GM12801 (cell line): Measurements from ENCODE around the gene SEPTIN10.

ENCODE experiments used
- TF ChIP-seq, protein P1 (sequence below): IDR thresholded peaks from one replicate; pipeline ENCODE4 v1.5.1; 2011; ENCODE audit warnings: control low read depth; ENCODE audit not compliant: insufficient read length; ENCODE audit errors: extremely low read depth

SEPTIN10 gene

GRCh38 chr2:109542384-109542783 is 71.4 kb downstream of the SEPTIN10 start:
- TF ChIP-seq, protein P1, sequence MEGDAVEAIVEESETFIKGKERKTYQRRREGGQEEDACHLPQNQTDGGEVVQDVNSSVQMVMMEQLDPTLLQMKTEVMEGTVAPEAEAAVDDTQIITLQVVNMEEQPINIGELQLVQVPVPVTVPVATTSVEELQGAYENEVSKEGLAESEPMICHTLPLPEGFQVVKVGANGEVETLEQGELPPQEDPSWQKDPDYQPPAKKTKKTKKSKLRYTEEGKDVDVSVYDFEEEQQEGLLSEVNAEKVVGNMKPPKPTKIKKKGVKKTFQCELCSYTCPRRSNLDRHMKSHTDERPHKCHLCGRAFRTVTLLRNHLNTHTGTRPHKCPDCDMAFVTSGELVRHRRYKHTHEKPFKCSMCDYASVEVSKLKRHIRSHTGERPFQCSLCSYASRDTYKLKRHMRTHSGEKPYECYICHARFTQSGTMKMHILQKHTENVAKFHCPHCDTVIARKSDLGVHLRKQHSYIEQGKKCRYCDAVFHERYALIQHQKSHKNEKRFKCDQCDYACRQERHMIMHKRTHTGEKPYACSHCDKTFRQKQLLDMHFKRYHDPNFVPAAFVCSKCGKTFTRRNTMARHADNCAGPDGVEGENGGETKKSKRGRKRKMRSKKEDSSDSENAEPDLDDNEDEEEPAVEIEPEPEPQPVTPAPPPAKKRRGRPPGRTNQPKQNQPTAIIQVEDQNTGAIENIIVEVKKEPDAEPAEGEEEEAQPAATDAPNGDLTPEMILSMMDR, result no peak

DNA sequence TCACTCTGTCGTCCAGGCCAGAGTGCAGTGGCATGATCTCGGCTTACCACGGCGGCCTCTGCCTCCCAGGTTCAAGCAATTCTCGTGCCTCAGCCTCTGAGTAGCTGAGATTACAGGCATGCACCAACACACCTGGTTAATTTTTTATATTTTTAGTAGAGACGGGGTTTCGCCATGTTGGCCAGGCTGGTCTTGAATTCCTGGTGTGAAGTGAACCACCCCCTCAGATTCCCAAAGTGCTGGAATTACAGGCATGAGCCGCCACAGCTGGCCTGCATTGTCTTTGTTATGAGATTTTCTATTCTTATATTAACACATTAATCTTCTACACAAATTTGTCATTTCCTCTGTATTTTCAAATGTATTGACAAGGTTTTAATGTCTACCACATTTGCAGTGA is 75.2 kb downstream of the SEPTIN10 start:
- TF ChIP-seq, protein P1, result no peak

DNA sequence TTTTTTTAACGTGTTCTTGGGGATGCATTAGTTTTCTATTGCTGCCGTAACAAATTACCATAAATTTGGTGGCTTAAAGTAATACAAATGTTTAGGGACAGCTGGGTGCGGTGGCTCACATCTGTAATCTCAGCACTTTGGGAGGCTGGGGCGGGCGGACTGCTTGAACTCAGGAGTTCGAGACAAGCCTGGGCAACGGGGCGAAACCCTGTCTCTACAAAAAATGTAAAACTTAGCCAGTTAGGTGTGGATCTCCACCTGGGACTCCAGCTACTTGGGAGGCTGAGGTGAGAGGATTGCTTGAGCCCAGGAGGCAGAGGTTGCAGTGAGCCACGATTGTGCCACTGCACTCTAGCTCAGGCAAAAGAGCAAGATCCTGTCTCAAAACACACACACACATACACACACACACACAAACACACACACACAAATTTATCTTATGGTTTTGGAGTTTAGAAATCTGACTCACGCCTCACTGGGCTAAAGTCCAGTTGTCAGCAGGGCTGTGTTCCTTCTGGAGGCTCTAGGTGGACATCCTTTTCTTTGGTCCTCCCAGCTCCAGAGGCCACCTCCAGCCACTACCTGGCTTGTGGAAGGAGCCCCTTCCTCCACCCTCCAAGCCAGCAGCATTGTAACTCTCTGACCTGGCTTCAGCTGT is 76.1 kb downstream of the SEPTIN10 start:
- TF ChIP-seq, protein P1, result no peak

DNA sequence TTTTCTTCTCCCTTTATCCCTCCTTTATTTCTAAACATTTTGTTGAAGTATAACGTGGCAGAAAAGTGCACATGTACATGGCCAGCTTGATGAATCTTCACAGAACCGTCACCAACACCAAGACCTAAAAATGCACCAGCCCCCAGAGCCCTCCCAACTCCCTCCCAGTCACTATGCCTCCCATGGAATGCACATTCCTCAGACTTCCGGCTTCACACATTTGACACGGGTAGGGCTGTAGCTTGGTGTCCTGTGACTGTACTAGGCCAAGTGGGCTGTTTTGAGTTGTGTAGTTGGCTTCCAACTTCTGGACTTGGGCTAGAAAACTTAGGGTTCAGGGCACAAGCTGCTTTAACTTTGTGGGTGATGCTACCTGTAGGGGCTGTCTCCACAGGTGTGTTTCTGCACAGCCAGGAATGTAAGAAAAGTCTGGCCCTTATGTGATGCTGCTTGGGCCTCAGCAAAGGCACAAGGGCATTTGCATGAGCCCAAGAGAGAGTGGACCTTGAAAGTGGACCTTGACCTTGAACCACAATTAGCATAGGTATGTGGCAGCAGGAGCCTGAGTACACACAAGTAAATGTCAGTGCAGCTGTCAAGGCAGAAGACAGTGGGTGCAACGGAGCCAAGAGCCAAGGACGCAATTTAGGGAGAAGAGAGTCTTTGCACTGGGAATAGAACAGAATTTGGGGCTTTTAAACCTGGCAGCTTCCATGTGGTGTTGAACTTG is 78.4 kb downstream of the SEPTIN10 start:
- TF ChIP-seq, protein P1, result no peak

GRCh38 chr2:109533823-109534222 is 79.9 kb downstream of the SEPTIN10 start:
- TF ChIP-seq, protein P1, result no peak

DNA sequence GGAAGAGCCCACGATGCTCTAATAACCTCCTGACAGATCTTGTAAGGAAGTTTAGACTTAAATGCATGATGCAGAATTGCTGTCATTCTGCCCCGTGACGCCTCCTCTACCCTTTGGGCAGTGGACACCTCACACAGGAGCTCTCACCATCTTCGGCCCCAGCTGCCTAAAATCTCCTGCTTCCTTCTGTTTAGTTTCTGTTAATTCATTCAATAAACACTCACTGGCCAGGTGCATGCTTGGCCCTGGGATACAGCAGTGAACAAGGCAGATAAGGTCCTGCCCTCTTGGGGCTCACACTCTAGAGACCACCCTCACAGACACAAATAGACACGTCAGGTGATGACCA is 81.1 kb downstream of the SEPTIN10 start:
- TF ChIP-seq, protein P1, result no peak

- TF ChIP-seq, protein P1, result no peak
These were observed 81.7 kb downstream of the SEPTIN10 start for GRCh38 chr2:109531896-109532727.
